Anterior cingulate cortex (tissue), 58 donors: ENCODE data around the gene CXCL1.

Experiments used
- DNase-seq, 58 donors: peaks; one replicate each; lab custom pipeline; 2025; lab: John Stamatoyannopoulos, UW

The CXCL1 gene

DNA sequence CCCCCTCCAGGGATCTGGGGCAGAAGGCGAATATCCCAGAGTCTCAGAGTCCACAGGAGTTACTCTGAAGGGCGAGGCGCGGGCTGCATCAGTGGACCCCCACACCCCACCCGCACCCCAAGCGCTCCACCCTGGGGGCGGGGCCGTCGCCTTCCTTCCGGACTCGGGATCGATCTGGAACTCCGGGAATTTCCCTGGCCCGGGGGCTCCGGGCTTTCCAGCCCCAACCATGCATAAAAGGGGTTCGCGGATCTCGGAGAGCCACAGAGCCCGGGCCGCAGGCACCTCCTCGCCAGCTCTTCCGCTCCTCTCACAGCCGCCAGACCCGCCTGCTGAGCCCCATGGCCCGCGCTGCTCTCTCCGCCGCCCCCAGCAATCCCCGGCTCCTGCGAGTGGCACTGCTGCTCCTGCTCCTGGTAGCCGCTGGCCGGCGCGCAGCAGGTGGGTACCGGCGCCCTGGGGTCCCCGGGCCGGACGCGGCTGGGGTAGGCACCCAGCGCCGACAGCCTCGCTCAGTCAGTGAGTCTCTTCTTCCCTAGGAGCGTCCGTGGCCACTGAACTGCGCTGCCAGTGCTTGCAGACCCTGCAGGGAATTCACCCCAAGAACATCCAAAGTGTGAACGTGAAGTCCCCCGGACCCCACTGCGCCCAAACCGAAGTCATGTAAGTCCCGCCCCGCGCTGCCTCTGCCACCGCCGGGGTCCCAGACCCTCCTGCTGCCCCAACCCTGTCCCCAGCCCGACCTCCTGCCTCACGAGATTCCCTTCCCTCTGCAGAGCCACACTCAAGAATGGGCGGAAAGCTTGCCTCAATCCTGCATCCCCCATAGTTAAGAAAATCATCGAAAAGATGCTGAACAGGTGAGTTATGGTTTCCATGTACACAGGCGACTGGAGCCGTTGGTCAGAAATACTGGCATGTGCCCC lies at the start of gene CXCL1:
Gene CXCL1, plus strand, starts transcription at position 264 of the 926 bp plus-strand sequence. Its CDS starts 78 bp downstream, at position 342.
- peak in 1 of 58 donors; percentile 7 for DNase-seq

DNA sequence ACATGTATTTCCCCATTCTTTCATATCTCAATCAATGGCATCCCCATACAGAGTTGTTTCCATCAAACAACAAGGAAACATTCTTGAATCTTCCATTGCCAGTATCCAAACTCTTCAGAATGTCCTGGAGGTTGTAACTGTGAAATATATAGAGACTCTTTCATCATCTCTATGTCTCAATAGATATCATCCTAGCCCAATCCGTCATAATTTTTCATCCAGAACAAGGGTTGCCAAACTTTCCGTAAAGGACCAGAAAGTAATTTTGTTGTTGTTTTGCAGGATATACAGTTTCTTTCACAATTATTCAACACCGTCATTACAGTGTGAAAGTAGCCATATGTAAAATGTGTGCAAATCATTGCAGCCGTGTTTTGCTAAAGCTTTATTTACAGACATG lies 47.9 kb upstream of the CXCL1 start:
- no peak for DNase-seq

GRCh38 chr4:73822389-73822788 lies 46.8 kb upstream of the CXCL1 start:
- no peak for DNase-seq

DNA sequence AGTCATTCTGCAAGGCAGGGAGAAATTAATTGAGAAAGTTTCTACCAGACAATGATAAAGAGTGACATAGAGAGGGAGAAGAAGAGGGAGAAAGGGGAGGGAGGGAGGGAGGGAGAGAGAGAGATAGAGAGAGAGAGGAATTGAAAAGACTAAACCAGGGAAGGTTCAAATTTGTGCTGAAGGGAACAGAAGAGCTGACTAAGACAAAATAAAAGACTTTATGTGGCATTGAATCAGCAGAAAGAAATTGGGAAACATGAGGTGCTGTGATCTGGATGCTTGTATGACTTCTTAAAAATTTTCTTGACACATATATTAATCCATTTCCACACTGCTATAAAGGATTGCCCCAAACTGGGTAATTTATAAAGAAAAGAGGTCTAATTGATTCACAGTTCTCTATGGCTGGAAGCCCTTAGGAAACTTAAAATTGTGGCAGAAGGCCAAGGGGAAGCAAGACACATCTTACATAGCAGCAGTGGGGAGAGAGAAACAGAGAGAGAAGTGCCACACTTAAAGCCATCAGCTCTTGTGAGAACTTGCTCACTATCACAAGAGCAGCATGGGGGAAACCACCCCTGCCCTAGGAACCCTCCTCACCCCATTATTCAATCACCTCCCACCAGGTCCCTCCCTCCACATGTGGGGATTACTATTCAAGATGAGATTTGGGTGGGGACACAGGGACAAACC lies 46.2 kb upstream of the CXCL1 start:
- DNase-seq, result peak in 1 of 58 donors; percentile 0

DNA sequence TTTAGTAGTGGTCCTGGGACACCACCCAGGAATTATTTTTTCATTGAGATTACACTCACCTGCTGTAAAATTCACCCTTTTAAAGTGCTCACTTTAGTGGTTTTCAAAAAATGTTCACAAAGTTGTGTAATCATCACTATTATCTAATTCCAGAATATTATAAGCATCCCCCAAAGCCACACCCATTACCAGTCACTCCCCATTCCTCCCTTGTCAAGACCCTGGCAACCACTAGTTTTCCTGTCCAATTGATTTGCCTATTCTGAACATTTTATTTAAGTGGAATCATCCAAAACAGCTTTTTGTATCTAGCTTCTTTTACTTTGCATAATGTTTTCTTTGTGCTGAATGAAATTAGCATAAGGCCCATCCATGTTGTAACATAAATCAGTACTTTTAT lies 45.4 kb upstream of the CXCL1 start:
- DNase-seq, result no peak

DNA sequence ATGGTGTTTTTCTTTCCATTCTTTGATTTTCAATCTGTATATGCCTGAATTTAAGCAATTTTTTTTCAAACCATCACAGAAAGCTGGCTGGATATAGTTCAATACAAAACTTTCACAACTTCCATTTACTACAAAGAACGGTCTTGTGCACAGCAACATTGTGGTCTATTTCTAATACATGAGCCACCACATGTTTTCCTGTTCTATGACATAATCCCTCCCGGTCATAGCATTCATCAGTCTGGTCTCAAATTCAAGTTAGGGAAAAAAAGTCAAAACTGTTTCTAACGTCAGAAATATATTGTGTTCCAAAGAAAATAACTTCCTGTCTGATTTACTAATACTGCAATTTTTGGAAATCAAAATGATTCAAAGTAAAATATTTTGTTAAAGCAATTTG lies 40.2 kb upstream of the CXCL1 start:
- no peak for DNase-seq

DNA sequence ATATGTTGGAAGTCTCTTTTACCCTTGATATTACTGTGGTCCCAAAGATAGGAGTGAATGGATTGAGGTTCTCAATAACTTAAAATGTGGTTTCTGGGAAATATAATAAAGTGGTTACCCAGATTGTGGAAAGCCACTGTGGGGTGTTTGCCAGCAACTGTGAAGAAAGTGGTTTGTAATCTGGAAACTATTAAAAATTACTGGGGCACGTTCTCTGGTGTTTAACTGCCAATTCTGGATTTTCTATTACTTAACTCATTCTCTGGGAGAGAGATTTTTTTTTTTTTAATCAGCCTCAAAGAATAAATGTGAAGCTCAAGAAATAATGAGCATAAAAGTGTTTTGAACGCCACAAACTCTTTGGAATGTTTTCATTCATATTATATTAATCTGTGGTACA lies 37.6 kb upstream of the CXCL1 start:
- DNase-seq, result no peak

GRCh38 chr4:73832651-73833237 lies 36.4 kb upstream of the CXCL1 start:
- no peak for DNase-seq

DNA sequence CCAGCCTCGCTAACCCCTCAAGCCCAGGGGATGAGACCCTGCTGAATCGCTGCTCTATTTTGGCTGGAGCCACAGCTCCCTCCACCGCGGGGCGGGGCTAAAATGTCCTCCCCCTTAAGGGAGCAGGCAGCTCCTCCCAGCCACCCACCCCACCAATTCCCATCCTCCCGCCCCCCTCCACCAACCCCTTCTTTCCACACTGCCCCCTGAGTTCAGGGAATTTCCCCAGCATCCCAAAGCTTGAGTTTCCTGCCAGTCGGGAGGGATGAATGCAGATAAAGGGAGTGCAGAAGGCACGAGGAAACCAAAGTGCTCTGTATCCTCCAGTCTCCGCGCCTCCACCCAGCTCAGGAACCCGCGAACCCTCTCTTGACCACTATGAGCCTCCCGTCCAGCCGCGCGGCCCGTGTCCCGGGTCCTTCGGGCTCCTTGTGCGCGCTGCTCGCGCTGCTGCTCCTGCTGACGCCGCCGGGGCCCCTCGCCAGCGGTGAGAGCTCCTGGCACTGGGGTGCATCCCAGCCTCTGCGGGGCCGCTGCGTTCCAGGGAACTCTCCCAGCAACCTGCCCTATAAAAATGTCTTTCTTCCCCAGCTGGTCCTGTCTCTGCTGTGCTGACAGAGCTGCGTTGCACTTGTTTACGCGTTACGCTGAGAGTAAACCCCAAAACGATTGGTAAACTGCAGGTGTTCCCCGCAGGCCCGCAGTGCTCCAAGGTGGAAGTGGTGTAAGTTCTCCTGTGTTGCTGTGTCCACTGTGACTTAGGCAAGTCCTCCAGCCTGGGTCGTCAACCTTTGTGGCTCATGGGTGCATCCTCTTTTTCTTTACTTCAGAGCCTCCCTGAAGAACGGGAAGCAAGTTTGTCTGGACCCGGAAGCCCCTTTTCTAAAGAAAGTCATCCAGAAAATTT lies 32.6 kb upstream of the CXCL1 start, which contains the start of gene CXCL6:
Gene CXCL6, plus strand, starts transcription at position 306 of the 907 bp plus-strand sequence. Its CDS starts 73 bp downstream, at position 379.
- DNase-seq, result peak in 1 of 58 donors; percentile 4

DNA sequence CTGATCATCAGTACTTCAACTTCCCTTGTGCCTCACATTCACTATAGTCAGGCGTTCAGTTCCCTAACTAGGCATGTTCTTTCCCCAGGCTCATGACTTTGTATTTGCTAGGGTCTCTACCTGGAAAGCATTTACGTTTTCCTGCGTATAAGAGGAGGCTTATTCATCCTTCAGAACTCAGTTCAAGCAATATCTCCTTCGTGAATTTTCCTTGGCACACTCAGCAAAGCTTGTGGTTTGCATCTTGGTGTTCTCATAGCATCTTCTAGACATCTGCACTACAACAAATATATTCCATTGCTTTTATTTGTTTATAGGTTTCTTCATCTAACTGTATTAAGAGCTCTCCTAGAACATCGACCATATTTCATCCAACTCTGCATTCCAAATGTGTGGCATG lies 30.1 kb upstream of the CXCL1 start:
- no peak for DNase-seq

DNA sequence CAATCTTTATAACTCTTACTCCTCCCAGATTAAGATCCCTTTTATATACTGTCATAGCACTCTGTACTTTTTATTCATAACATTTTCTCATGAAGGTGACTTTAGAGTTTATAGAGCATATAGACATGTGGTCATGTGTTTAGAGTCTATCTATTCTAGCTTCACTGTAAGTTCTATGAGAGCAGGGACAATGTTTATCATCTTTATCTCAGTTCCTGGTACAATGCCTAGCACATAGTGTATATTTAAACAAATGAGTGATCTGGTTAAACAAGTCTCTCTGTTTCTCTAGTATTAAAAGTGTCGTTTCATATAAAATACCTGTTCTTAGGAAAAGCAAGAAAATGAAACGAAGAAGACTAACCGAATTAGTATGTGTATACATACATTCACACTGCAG lies 29.5 kb upstream of the CXCL1 start:
- DNase-seq, result no peak

DNA sequence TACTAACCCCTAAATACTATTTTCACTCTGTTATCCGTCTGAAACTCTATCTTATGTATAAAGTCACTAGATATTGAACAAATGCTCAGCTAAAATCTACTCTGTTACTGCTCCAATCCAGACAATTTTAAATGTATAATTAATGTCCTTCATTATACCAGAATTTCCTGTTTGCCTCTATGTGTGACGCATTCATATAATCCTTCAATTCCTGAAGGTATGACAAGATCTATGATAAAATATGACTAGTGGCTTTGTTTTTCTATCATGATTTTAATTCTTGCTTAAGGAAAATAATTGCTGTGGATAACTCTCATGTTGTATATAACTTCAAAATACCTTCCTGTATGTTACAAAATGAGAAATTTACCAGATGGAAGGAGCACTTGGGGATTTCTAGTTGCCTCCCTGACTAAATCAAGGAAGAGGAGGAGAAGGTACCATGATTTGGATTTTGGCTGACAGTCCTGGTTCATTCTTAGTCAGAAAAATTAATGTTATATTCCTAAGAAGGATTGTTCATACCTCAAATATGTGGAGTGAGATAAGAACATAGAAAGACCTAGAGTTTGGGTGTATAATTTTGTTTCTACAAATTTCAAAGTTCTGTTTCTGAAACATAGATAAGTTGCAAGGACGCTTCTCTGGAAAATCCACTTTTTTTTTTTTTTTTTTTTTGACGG lies 27.8 kb upstream of the CXCL1 start:
- DNase-seq, result no peak

- DNase-seq, result no peak
Observed at GRCh38 chr4:73842696-73843095, 26.5 kb upstream of the CXCL1 start.

GRCh38 chr4:73843369-73843768 lies 25.8 kb upstream of the CXCL1 start:
- DNase-seq, result no peak

DNA sequence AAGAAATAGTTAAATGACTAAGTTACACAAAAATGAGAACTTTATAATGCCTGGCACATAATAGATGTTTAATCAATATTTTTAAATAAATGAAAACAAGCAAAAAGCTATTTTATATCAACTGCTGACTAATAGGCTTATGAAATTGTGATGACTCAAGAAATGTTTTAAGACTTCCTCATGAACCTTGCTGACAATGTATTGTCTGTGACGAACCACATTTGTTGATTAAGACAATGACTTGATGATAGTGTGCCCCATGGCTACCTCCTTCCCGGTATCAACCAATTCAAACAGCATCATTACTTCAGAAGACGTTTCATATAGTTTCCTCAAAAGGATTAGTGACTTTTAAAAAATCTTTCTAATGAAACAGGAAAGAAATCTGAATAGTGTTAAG lies 24.8 kb upstream of the CXCL1 start:
- DNase-seq, result no peak

DNA sequence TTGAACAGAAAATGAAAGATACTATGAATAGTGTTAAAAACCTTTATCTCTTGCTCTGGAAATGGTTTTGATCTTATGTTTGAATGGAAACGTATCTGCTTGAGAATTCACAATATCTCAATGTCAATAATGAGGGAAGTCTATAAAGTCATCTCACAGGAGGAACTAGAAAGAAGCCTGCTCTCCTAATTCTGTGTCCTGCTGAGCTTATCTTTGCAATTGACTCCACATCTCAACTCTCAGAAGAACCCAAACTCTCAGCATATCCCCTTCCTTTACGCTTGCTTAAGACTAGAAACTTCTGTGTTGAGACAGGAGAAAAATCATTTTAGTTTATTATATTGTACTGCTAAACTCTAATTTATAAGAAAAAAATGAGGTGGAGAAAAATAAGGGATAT lies 24.4 kb upstream of the CXCL1 start:
- no peak for DNase-seq

DNA sequence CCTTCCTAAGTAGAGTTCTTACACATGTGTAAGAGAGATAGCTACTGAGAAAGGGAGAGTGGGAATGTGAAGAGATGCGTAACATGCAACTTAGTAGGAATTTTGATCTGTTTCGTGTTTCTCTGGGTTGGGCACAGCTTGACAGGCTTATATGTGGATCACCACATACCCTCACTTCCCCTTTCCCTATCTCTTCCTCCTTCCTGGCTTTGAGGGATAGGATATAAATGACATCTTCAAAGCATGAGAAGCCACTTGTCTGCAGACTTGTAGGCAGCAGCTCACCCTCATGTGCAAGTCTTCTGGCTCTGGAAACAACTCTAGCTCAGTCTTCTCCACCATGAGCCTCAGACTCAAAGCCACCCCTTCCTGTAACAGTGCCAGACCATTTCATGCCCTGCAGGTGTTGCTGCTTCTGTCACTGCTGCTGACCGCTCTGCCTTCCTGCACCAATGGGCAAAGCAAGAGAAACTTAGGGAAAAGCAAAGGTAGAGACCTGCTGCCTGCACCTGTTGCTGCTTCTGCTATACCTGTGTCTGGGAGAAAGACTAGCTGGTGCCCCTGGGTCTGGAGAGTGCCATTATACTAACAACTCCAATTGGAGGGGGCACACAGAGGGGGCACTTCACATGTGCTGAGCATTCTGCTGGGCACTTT lies 21.5 kb upstream of the CXCL1 start:
- no peak for DNase-seq

DNA sequence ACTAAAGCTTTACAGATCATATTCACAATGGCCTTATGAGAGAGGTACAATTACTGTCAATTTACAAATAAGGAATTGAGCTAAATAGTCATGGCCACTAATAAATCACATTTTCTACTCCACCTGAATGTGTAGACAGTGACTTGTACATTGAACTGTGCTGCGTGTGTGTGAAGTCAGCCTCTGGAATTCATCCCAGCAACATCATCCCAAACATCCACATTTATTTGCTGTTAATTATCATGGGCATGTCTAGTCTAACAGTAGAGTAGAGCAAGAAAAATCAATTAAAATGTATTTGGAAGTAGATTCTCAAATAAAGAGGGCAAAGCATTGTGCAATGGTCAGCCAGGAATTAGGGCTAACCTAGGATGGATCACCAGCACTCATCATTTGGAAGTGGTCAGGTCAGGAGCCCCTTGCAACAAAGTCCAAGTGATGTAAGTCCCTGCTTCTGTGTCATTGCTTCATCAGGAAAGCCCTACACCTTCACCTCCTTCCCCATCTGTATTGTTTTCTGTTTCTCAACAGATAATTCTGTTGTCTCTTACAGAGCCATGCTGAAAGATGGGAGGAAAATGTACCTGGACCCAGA lies 20.9 kb upstream of the CXCL1 start:
- DNase-seq, result no peak
